Tibial nerve (tissue), 4 donors: Measurements from ENCODE around the gene RAI1.

ENCODE experiments used
- EP300 ChIP-seq, 2 donors: sonication (generic); formaldehyde crosslinking; IDR thresholded peaks; one replicate each; pipeline ENCODE4 v1.6.1; 2017; ENCODE audit warnings: antibody characterized with exemption in 2 of 2, mild to moderate bottlenecking in 1 of 2
- POLR2A ChIP-seq, 2 donors: fragments of 450-650 bp; IDR thresholded peaks; one replicate each; pipeline ENCODE4 v1.6.1; 2017; ENCODE audit warnings: antibody characterized with exemption in 2 of 2, mild to moderate bottlenecking in 2 of 2, moderate library complexity in 2 of 2
- TF ChIP-seq, protein P1 (sequence below), 5 experiments: fragments of 200-600 bp in 3 of 5; fragments of 450-650 bp in 2 of 5; sonication (generic) in 3 of 5; IDR thresholded peaks; one replicate each; pipeline ENCODE4 v1.5.1; 2016 to 2019; ENCODE audit warnings: antibody characterized with exemption in 5 of 5, mild to moderate bottlenecking in 3 of 5, moderate library complexity in 2 of 5

DNA sequence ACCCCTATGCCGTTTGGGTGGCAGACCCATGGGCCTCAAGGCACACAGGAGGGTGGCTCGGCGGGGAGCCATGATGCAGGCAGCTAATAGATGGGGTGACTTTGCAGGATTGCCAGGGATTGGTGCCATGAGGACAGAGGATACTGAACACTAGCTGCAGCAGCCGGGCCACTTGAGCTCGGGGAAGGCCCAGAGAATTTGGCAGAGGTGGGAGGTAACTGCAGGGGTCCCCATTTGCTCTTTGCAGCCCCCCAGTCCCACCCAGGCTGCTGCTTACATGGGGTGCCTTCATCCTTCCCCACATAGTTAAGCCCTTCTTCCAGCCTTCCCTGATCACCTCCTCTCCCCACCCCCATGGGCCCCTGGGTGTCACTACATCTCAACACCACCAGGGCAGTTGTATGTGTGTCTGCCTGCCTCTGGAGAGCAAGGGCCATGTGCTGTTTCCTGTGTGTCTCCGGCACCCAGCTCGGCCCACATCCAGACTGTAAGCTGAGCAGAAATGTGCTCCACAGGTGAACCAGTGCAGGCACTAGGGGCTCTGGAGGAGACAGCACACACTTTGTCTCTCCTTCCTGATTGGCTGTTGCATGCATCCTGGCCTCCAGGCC, 103.5 kb downstream of the RAI1 start:
- TF ChIP-seq, protein P1, sequence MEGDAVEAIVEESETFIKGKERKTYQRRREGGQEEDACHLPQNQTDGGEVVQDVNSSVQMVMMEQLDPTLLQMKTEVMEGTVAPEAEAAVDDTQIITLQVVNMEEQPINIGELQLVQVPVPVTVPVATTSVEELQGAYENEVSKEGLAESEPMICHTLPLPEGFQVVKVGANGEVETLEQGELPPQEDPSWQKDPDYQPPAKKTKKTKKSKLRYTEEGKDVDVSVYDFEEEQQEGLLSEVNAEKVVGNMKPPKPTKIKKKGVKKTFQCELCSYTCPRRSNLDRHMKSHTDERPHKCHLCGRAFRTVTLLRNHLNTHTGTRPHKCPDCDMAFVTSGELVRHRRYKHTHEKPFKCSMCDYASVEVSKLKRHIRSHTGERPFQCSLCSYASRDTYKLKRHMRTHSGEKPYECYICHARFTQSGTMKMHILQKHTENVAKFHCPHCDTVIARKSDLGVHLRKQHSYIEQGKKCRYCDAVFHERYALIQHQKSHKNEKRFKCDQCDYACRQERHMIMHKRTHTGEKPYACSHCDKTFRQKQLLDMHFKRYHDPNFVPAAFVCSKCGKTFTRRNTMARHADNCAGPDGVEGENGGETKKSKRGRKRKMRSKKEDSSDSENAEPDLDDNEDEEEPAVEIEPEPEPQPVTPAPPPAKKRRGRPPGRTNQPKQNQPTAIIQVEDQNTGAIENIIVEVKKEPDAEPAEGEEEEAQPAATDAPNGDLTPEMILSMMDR (IDR thresholded peaks at IDR 0.05), result no peak
- TF ChIP-seq POLR2A (IDR thresholded peaks at IDR 0.05), result no peak
- TF ChIP-seq EP300 (IDR thresholded peaks at IDR 0.05), result no peak
